Ascending aorta (tissue), 2 donors: ENCODE results near the gene FLYWCH1. TPM values are rescaled to one million over a fixed set of nuclear protein-coding genes. Genes with fewer than 3 reads are reported as not detected.

ENCODE experiments used
- DNase-seq, 2 donors: peaks; one replicate each; pipeline ENCODE4 v3.0.0-alpha.2; 2019; ENCODE audit warnings: low spot score in 2 of 2
- H3K27ac ChIP-seq, 2 donors: fragments of 200-600 bp; sonication (generic); one replicate each; pipeline ENCODE4 v1.5.1; 2016 to 2017; ENCODE audit warnings: mild to moderate bottlenecking in 1 of 2
- H3K27me3 ChIP-seq: fragments of 200-600 bp; sonication (generic); one replicate; pipeline ENCODE4 v1.5.1; 2017
- H3K36me3 ChIP-seq, 2 donors: fragments of 200-600 bp; sonication (generic); one replicate each; pipeline ENCODE4 v1.5.1; 2016
- H3K4me1 ChIP-seq, 2 donors: fragments of 200-600 bp; sonication (generic); one replicate each; pipeline ENCODE4 v1.5.1; 2016 to 2017; ENCODE audit warnings: mild to moderate bottlenecking in 1 of 2
- H3K4me3 ChIP-seq, 2 donors: fragments of 200-600 bp; sonication (generic); one replicate each; pipeline ENCODE4 v1.5.1; 2016 to 2017; ENCODE audit warnings: mild to moderate bottlenecking in 1 of 2
- H3K9me3 ChIP-seq, 2 donors: fragments of 200-600 bp; sonication (generic); one replicate each; pipeline ENCODE4 v1.5.1; 2016
- intact Hi-C: fragments of 100-400 bp; cut with DNase I; formaldehyde crosslinking; loops from one replicate; pipeline ENCODE4 v1.15.1; 2023
- total RNA-seq: library from RNA; depleted of rRNA; stranded (reverse); fragments of >200 nt; gene quantifications from one replicate; pipeline ENCODE4 v1.1.0, GENCODE V29; 2016
- TF ChIP-seq, protein P1 (sequence below), 3 experiments: fragments of 200-600 bp in 2 of 3; fragments of 450-650 bp in 1 of 3; sonication (generic) in 2 of 3; IDR thresholded peaks; one replicate each; pipeline ENCODE4 v1.5.1; 2016 to 2019; ENCODE audit warnings: antibody characterized with exemption in 3 of 3, mild to moderate bottlenecking in 1 of 3, moderate library complexity in 1 of 3

The FLYWCH1 gene
- total RNA-seq, 1 donor from 2014 or later, result 74.3 TPM

DNA sequence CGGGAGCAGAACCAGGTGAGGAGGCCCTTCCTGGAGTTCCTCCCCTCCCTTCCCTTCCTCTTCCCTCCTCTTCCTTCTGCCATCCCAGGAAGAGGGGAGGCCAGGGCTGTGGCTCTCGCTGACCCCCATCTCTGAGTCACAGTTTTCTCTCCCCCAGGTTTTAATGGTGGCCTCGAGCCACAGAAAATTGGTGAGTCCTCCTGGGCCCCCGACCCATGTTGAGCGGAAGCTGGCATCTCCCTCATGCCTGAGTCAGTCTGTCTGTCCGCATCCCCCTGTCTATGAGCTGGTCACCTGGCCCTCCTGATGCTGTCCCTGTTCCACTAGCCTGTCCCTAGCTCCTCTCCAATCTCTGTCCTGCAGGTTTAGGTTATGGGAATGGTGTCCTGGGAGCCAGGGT lies 88.2 kb downstream of the FLYWCH1 start:
- Histone ChIP-seq H3K36me3 (no peaks in the 10 kb centered on the region), H3K9me3 (no peaks in the 10 kb centered on the region), H3K4me1 (peaks cover 0 to 3% of the 10 kb centered on the region in 2 donors), H3K4me3 (no peak overlapping the region), H3K27me3 (peaks cover 1% of the 10 kb centered on the region), H3K27ac (no peak overlapping the region)
- intact Hi-C loops, result no loop called here
- no peak for DNase-seq
- TF ChIP-seq, protein P1, sequence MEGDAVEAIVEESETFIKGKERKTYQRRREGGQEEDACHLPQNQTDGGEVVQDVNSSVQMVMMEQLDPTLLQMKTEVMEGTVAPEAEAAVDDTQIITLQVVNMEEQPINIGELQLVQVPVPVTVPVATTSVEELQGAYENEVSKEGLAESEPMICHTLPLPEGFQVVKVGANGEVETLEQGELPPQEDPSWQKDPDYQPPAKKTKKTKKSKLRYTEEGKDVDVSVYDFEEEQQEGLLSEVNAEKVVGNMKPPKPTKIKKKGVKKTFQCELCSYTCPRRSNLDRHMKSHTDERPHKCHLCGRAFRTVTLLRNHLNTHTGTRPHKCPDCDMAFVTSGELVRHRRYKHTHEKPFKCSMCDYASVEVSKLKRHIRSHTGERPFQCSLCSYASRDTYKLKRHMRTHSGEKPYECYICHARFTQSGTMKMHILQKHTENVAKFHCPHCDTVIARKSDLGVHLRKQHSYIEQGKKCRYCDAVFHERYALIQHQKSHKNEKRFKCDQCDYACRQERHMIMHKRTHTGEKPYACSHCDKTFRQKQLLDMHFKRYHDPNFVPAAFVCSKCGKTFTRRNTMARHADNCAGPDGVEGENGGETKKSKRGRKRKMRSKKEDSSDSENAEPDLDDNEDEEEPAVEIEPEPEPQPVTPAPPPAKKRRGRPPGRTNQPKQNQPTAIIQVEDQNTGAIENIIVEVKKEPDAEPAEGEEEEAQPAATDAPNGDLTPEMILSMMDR (IDR thresholded peaks at IDR 0.05), result no peak

- Histone ChIP-seq H3K36me3 (no peaks in the 10 kb centered on the region), H3K4me1 (peaks cover 0 to 4% of the 10 kb centered on the region in 2 donors), H3K9me3 (no peaks in the 10 kb centered on the region), H3K4me3 (no peak overlapping the region), H3K27me3 (peaks cover 5% of the 10 kb centered on the region), H3K27ac (no peak overlapping the region)
- DNase-seq, result no peak
- TF ChIP-seq, protein P1 (IDR thresholded peaks at IDR 0.05), result no peak
- intact Hi-C loops, result no loop called here
These were observed 88.8 kb downstream of the FLYWCH1 start for GRCh38 chr16:3000540-3000939.

Other genes with a start within 250 kb of the FLYWCH1 start
- 10.5 TPM for gene KCTD5, start 229.4 kb upstream of the FLYWCH1 start, total RNA-seq
- gene PRSS27, start 191.7 kb upstream of the FLYWCH1 start, total RNA-seq, result not detected
- 359 TPM for gene SRRM2, start 159.3 kb upstream of the FLYWCH1 start, total RNA-seq
- gene ELOB, start 134.7 kb upstream of the FLYWCH1 start, total RNA-seq, result 1,184 TPM
- 15.4 TPM for gene PRSS33, start 124.4 kb upstream of the FLYWCH1 start, total RNA-seq
- not detected for gene PRSS41, start 113.5 kb upstream of the FLYWCH1 start, total RNA-seq
- gene PRSS21, start 94.7 kb upstream of the FLYWCH1 start, total RNA-seq, result not detected
- gene ZG16B, start 81.6 kb upstream of the FLYWCH1 start, total RNA-seq, result not detected
- gene PRSS22, start 53.8 kb upstream of the FLYWCH1 start, total RNA-seq, result not detected
- 109 TPM for gene FLYWCH2, start 28.7 kb upstream of the FLYWCH1 start, total RNA-seq
- gene KREMEN2, start 52.3 kb downstream of the FLYWCH1 start, total RNA-seq, result not detected
- gene PAQR4, start 57.4 kb downstream of the FLYWCH1 start, total RNA-seq, result 9.2 TPM
- gene PKMYT1, start 68.5 kb downstream of the FLYWCH1 start, total RNA-seq, result not detected
- not detected for gene CLDN9, start 101.0 kb downstream of the FLYWCH1 start, total RNA-seq
- gene CLDN6, start 106.3 kb downstream of the FLYWCH1 start, total RNA-seq, result not detected
- 914 TPM for gene TNFRSF12A, start 108.4 kb downstream of the FLYWCH1 start, total RNA-seq
- 50.8 TPM for gene HCFC1R1, start 112.0 kb downstream of the FLYWCH1 start, total RNA-seq
- gene THOC6, start 112.1 kb downstream of the FLYWCH1 start, total RNA-seq, result 32.6 TPM
- gene BICDL2, start 125.0 kb downstream of the FLYWCH1 start, total RNA-seq, result not detected
- 0.21 TPM for gene MMP25, start 134.6 kb downstream of the FLYWCH1 start, total RNA-seq
- gene IL32, start 153.7 kb downstream of the FLYWCH1 start, total RNA-seq, result 139 TPM
- not detected for gene ZSCAN10, start 187.4 kb downstream of the FLYWCH1 start, total RNA-seq
- 49.8 TPM for gene ZNF205, start 200.7 kb downstream of the FLYWCH1 start, total RNA-seq
- 25.3 TPM for gene ZNF213, start 223.1 kb downstream of the FLYWCH1 start, total RNA-seq